Prostate gland (tissue), 2 donors: ENCODE data around the gene DZANK1.

Source experiments
- POLR2A ChIP-seq: fragments of 450-650 bp; IDR thresholded peaks from one replicate; pipeline ENCODE4 v1.6.1; 2016; ENCODE audit warnings: antibody characterized with exemption, mild to moderate bottlenecking
- POLR2AphosphoS5 ChIP-seq: sonication (generic); formaldehyde crosslinking; IDR thresholded peaks from one replicate; pipeline ENCODE4 v1.6.1; 2017; ENCODE audit warnings: antibody characterized with exemption
- TF ChIP-seq, protein P1 (sequence below), 4 experiments: fragments of 200-600 bp in 2 of 4; fragments of 450-650 bp in 2 of 4; sonication (generic) in 2 of 4; IDR thresholded peaks; 1 replicate in 3 of 4; 2 replicates in 1 of 4; pipeline ENCODE4 v1.5.1; 2016 to 2019; ENCODE audit warnings: antibody characterized with exemption in 4 of 4, mild to moderate bottlenecking in 2 of 4, moderate library complexity in 2 of 4

DNA sequence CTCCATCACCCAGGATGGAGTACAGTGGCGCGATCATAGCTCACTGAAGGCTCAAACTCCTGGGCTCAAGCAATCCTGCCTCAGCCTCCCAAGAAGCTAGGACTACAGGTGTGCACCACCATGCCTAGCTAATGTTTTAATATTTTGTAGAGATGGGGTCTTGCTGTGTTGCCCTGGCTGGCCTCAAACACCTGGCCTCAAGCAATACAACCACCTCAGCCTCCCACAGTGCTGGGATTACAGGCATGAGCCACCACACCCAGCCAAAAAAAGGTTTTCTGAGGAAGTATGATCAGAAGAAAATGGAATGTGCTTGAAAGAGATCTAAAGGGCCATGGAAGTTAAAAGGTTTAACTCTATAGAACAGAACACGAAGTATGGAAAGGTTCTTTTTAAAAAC is 21.5 kb upstream of the DZANK1 start:
- TF ChIP-seq POLR2A (no peak), POLR2AphosphoS5 (no peak)
- TF ChIP-seq, protein P1, sequence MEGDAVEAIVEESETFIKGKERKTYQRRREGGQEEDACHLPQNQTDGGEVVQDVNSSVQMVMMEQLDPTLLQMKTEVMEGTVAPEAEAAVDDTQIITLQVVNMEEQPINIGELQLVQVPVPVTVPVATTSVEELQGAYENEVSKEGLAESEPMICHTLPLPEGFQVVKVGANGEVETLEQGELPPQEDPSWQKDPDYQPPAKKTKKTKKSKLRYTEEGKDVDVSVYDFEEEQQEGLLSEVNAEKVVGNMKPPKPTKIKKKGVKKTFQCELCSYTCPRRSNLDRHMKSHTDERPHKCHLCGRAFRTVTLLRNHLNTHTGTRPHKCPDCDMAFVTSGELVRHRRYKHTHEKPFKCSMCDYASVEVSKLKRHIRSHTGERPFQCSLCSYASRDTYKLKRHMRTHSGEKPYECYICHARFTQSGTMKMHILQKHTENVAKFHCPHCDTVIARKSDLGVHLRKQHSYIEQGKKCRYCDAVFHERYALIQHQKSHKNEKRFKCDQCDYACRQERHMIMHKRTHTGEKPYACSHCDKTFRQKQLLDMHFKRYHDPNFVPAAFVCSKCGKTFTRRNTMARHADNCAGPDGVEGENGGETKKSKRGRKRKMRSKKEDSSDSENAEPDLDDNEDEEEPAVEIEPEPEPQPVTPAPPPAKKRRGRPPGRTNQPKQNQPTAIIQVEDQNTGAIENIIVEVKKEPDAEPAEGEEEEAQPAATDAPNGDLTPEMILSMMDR (IDR thresholded peaks at IDR 0.05), result no peak
